HepG2 (cell line): Measurements from ENCODE around the gene SH2D2A. TPM values are rescaled to one million over a fixed set of nuclear protein-coding genes. Genes with fewer than 3 reads are reported as not detected.
A peak's percentile ranks its signal among the peaks of the same experiment; 100 is the strongest.

Experiments
- ELF4 ChIP-seq: sonication (generic); formaldehyde crosslinking; IDR thresholded peaks from 2 replicates; pipeline ENCODE4 v1.5.0; 2020; ENCODE audit warnings: missing genetic modification reagents, mild to moderate bottlenecking, moderate library complexity, borderline replicate concordance
- FOXA1 ChIP-seq, 2 experiments: fragments of 450-650 bp in 1 of 2; sonication (generic) in 1 of 2; formaldehyde crosslinking in 1 of 2; IDR thresholded peaks; 2 replicates each; pipeline versions ENCODE4 v1.4.0 to v1.6.1; 2016 to 2020; ENCODE audit warnings: missing genetic modification reagents in 1 of 2
- HOXA7 ChIP-seq: sonication (generic); formaldehyde crosslinking; IDR thresholded peaks from 2 replicates; pipeline ENCODE4 v1.8.1; 2022; ENCODE audit warnings: mild to moderate bottlenecking, missing genetic modification reagents, moderate library complexity
- ISX ChIP-seq: sonication (generic); formaldehyde crosslinking; conservative IDR thresholded peaks from 2 replicates; pipeline ENCODE4 v1.5.0; 2020; ENCODE audit warnings: missing genetic modification reagents
- KLF9 ChIP-seq: IDR thresholded peaks from 2 replicates; pipeline ENCODE4 v1.6.1; 2016; ENCODE audit warnings: low read depth
- MBNL3 ChIP-seq: fragments of 250-450 bp; sonication (Bioruptor Pico); conservative IDR thresholded peaks from 2 replicates; pipeline ENCODE4 v1.8.0; 2022; ENCODE audit warnings: mild to moderate bottlenecking, inconsistent platforms
- RBAK ChIP-seq: sonication (generic); formaldehyde crosslinking; IDR thresholded peaks from 2 replicates; pipeline ENCODE4 v1.5.1; 2020; ENCODE audit warnings: mild to moderate bottlenecking, missing genetic modification reagents
- RBFOX2 ChIP-seq: fragments of 200-400 bp; formaldehyde crosslinking; IDR thresholded peaks from 2 replicates; pipeline ENCODE4 v1.6.1; 2017; ENCODE audit warnings: low read depth, mild to moderate bottlenecking, low read length
- SETDB1 ChIP-seq: sonication (generic); formaldehyde crosslinking; IDR thresholded peaks from 2 replicates; pipeline ENCODE4 v1.5.1; 2020; ENCODE audit warnings: missing genetic modification reagents, mild to moderate bottlenecking, borderline replicate concordance
- TCF7L2 ChIP-seq: IDR thresholded peaks from 2 replicates; pipeline ENCODE4 v1.6.1; 2011; ENCODE audit warnings: mild to moderate bottlenecking, low read depth, low read length, moderate library complexity
- TRIM24 ChIP-seq: sonication (generic); formaldehyde crosslinking; IDR thresholded peaks from 2 replicates; pipeline ENCODE4 v1.8.0; 2022; ENCODE audit warnings: mild to moderate bottlenecking, missing genetic modification reagents
- ZNF883 ChIP-seq: sonication (generic); formaldehyde crosslinking; IDR thresholded peaks from 2 replicates; pipeline ENCODE4 v1.5.1; 2020; ENCODE audit warnings: mild to moderate bottlenecking, missing genetic modification reagents; ENCODE audit errors: not compliant biosample characterization
- polyA plus RNA-seq, 8 experiments: library from polyadenylated mRNA; depleted of rRNA in 3 of 8; stranded (reverse) in 7 of 8; unstranded in 1 of 8; fragments of >200 nt; fragmentation: Illumina TruSeq in 4 of 8; extraction: Trizol in 4 of 8; gene quantifications; 2 replicates each; pipeline versions ENCODE4 v1.2.1 to v1.2.3, GENCODE V29; 2011 to 2016; ENCODE audit warnings: low read depth in 4 of 8, missing spikeins in 1 of 8, mixed read lengths in 1 of 8; ENCODE audit not compliant: insufficient read depth in 1 of 8
- total RNA-seq, 5 experiments: library from RNA; depleted of rRNA; stranded (reverse); fragments of >200 nt; fragmentation: Illumina TruSeq; extraction: Trizol; gene quantifications; 2 replicates each; pipeline ENCODE4 v1.2.3, GENCODE V29; 2016; ENCODE audit warnings: low read depth in 1 of 5
- TF ChIP-seq, protein P1 (sequence below), 2 experiments: sonication (generic) in 1 of 2; formaldehyde crosslinking in 1 of 2; IDR thresholded peaks; 2 replicates each; pipeline versions ENCODE4 v1.6.1 to v1.9.0; 2014 to 2022; ENCODE audit warnings: antibody characterized with exemption in 1 of 2, borderline replicate concordance in 1 of 2, inconsistent platforms in 1 of 2, low read depth in 1 of 2, missing genetic modification reagents in 1 of 2
- TF ChIP-seq, protein P2 (sequence below): sonication (generic); formaldehyde crosslinking; conservative IDR thresholded peaks from 2 replicates; pipeline ENCODE4 v1.5.0; 2020; ENCODE audit warnings: missing genetic modification reagents
- TF ChIP-seq, protein P3 (sequence below), 2 experiments: sonication (generic) in 1 of 2; formaldehyde crosslinking in 1 of 2; IDR thresholded peaks; 2 replicates each; pipeline versions ENCODE4 v1.4.0 to v1.6.1; 2018 to 2020; ENCODE audit warnings: missing genetic modification reagents in 2 of 2, borderline replicate concordance in 1 of 2, low read depth in 1 of 2, mild to moderate bottlenecking in 1 of 2, missing biosample characterization in 1 of 2
- TF ChIP-seq, protein P4 (sequence below): sonication (generic); formaldehyde crosslinking; IDR thresholded peaks from 2 replicates; pipeline ENCODE4 v1.5.0; 2020; ENCODE audit warnings: missing genetic modification reagents

SH2D2A gene
- total and polyA plus RNA-seq, 2 of the 13 experiments (the other 11 are each of a cell fraction or from before 2014, with no cell fraction given): 0.57 to 0.73 TPM

DNA sequence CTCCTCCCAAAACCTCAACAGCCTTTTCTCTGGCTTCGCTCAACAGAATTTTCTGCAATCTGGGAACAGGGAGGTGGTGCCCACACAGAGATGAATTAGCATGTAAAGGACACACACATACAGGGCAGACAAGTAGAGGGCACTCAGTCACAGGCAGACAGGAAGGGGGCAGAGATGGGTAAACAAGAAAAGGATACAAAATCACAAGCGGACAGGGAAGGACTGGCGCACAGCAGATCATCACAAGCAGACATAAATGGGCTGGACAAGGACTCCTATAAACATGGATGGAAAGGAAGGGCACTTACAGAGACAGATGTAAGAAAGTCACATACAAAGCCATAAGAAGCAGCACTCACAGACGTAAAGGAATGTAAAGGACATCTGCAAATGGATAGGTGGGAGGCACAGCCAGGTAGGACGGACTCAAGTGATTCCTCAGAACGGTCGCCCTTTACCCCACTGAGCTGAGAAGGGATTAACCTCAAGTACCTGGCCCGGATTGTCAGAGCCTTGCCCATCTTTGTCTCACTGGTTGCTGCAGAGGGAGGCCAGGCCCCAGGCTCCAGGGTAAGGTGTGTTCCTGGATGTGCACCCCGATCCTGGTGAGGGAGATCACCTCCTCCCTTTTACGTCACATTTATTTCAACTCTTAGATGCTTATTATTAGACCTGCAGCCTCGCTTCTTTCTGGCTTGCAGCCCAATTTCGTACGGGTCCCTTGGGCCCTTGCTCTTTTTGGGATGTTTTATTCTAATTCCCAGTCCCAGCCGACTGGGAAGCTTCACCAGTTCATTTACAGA lies 50.1 kb downstream of the SH2D2A start (continued):
- TF ChIP-seq, protein P1, sequence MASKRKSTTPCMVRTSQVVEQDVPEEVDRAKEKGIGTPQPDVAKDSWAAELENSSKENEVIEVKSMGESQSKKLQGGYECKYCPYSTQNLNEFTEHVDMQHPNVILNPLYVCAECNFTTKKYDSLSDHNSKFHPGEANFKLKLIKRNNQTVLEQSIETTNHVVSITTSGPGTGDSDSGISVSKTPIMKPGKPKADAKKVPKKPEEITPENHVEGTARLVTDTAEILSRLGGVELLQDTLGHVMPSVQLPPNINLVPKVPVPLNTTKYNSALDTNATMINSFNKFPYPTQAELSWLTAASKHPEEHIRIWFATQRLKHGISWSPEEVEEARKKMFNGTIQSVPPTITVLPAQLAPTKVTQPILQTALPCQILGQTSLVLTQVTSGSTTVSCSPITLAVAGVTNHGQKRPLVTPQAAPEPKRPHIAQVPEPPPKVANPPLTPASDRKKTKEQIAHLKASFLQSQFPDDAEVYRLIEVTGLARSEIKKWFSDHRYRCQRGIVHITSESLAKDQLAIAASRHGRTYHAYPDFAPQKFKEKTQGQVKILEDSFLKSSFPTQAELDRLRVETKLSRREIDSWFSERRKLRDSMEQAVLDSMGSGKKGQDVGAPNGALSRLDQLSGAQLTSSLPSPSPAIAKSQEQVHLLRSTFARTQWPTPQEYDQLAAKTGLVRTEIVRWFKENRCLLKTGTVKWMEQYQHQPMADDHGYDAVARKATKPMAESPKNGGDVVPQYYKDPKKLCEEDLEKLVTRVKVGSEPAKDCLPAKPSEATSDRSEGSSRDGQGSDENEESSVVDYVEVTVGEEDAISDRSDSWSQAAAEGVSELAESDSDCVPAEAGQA (IDR thresholded peaks at IDR 0.05; ENCODE audit: low read depth): no peak
- TF ChIP-seq, protein P1 (CRISPR knock-in tag; IDR thresholded peaks at IDR 0.05; ENCODE audit: borderline replicate concordance): no peak
- TF ChIP-seq HOXA7 (CRISPR knock-in tag) (no peak), ZNF883 (no peak), ELF4 (no peak), RBFOX2 (0 out of 2 replicates have a peak, but pooled peaks have one; percentile 33), SETDB1 (CRISPR knock-in tag) (no peak), MBNL3 (CRISPR knock-in tag) (no peak), TCF7L2 (no peak), RBAK (CRISPR knock-in tag) (no peak), FOXA1 (IDR thresholded peaks at IDR 0.05) (no peak), FOXA1 (CRISPR knock-in tag; IDR thresholded peaks at IDR 0.05) (peak; percentile 73), ISX (no peak), KLF9 (CRISPR knock-in tag) (no peak), TRIM24 (no peak)
- TF ChIP-seq, protein P2, sequence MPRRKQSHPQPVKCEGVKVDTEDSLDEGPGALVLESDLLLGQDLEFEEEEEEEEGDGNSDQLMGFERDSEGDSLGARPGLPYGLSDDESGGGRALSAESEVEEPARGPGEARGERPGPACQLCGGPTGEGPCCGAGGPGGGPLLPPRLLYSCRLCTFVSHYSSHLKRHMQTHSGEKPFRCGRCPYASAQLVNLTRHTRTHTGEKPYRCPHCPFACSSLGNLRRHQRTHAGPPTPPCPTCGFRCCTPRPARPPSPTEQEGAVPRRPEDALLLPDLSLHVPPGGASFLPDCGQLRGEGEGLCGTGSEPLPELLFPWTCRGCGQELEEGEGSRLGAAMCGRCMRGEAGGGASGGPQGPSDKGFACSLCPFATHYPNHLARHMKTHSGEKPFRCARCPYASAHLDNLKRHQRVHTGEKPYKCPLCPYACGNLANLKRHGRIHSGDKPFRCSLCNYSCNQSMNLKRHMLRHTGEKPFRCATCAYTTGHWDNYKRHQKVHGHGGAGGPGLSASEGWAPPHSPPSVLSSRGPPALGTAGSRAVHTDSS: no peak
- TF ChIP-seq, protein P3, sequence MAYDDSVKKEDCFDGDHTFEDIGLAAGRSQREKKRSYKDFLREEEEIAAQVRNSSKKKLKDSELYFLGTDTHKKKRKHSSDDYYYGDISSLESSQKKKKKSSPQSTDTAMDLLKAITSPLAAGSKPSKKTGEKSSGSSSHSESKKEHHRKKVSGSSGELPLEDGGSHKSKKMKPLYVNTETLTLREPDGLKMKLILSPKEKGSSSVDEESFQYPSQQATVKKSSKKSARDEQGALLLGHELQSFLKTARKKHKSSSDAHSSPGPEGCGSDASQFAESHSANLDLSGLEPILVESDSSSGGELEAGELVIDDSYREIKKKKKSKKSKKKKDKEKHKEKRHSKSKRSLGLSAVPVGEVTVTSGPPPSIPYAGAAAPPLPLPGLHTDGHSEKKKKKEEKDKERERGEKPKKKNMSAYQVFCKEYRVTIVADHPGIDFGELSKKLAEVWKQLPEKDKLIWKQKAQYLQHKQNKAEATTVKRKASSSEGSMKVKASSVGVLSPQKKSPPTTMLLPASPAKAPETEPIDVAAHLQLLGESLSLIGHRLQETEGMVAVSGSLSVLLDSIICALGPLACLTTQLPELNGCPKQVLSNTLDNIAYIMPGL (CRISPR knock-in tag; IDR thresholded peaks at IDR 0.05; ENCODE audit: borderline replicate concordance in 1 of 2, low read depth in 1 of 2): peak in 1 of 2 experiments; percentile 2; a peak in 2 of 4 replicates
- TF ChIP-seq, protein P4, sequence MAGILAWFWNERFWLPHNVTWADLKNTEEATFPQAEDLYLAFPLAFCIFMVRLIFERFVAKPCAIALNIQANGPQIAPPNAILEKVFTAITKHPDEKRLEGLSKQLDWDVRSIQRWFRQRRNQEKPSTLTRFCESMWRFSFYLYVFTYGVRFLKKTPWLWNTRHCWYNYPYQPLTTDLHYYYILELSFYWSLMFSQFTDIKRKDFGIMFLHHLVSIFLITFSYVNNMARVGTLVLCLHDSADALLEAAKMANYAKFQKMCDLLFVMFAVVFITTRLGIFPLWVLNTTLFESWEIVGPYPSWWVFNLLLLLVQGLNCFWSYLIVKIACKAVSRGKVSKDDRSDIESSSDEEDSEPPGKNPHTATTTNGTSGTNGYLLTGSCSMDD (CRISPR knock-in tag): no peak
